ENCODE data around the gene RARB.

Gene RARB

GRCh38 chr3:25510797-25511196 lies 82.7 kb downstream of the RARB start:
- no peak for DNase-seq

DNA sequence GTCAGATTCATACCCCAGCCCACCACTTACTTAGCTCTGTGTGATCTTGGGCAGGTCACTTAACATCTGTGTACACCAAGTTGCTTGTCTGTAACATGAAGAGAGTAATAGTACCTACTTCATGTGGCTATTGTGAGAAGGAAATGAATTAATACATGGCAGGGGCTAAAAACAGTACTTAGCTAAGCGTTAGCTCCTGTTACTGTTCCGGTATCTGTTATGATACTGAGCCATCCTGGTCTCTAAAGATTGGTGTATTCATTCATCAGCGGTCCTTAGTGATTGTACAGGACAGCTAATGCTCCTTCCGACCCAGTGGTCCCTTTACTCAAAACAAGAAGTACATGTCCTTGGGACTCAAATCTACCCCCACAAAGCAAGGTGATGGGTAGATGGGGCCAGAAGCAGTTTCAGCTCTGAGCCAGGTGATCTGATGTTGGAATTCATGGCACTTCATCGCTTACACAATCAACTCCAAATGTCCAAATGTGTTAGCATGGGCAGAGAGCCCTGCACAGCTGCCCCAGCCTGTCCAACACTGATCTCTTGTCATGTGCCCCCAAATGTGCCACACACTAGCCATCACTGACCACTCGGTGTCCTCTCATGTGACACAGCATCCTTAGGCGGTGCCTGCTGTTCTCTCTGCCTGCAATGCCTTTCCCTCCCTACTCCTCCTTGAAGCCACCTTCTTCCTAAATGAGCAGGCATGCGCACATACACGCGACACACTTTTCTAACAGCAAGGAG lies 84.1 kb downstream of the RARB start:
- DNase-seq, result no peak

DNA sequence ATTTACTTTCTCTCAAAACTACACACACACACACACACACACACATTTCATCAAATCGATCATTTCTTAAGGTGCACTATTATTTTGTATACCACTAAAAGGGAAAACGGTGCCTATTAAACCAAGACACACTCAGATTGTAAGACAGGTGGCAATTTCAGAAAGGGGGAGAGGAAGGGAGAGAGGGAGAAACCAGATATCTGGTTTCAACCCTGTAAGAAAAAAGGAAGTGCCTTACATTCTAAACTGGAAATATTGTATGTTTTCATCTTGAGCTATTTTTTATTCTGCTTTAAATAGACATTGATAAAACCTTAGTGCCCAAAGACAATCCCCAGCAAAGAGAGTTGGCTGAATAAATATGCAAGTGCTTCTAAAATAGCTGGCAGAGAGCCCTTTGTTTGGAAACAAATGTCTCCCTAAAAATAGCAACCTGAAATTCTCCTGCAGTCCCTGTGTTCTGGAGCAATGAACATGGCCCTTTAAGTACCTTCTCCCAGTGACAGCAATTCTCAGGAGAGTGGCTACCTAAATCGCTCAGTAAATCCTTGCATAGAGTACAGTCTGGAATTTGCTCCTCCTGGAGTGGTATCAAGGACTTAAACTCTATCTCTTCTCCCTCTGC lies 85.7 kb downstream of the RARB start:
- no peak for DNase-seq

DNA sequence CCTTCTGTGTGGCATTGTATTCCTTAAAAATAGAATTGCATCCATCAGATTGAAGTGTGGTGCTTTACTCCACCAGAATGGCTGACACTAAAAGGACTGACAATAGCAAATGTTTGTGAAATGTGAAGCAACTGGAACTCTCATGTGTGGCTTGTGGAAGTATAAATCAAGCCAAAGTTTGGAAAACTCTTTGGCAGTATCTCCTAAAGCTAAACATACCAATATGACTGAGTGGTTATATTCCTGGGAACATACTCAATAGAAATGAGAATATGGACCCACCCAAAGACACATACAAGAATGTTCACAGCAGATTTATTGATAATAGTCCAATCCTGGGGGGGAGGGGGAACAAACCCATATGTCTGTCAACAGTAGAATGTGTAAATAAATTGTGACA lies 87.1 kb downstream of the RARB start:
- no peak for DNase-seq

GRCh38 chr3:25520926-25521559 lies 93.0 kb downstream of the RARB start:
- no peak for DNase-seq

- no peak for DNase-seq
Measured at GRCh38 chr3:25527336-25527735, 99.3 kb downstream of the RARB start.

GRCh38 chr3:25527801-25528200 lies 99.7 kb downstream of the RARB start:
- DNase-seq, result no peak

DNA sequence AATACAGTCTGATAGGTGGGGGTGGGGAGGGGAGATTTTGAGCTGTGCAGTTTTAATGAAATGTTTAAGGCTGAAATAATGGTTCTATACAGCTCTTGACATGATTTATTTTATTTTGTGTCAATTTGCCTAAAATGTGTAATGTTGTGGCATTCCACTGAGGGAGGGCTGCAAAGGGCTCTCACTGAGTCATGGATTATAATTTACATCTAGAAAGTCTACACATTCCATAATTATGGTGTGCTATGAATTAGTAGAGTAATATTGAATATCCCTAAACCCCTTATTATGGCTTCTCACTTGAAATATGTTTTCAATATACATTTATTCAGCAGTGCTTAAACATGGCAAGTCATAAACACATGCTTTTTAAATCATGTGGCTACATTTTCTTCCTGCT lies 103.9 kb downstream of the RARB start:
- no peak for DNase-seq

DNA sequence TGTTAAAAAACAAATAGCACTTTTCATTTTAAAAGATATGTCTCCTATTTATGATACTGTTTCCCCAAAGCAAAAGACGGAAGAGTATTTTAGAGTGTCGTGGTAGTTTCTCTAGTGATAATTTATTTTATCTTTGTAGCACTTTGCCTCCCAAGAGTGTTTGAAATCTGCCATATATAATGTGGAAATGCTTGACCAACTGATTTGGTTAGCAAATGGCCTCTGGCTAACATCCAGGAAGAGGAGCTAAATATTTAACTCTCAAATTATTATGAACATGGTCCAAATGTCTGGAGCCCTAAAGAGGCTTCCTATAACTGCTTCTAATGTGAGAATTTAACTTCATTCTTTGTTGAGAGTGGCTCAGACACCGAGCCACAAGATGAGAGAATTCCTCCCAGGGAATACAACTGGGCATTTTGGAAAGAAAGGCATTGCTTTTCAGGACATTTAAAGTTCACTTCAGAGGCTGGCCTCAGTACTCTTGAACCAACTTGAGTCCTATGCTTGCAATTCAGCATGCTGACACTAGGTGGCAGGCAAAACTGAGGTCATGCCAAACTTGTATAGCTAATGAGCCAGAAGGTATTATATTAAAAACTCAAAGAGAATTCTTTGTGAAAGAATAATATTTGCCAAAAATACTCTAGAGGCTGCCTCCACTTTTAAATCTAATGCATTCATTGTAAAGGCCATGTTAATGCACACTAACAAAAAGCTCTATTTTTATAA lies 104.5 kb downstream of the RARB start:
- no peak for DNase-seq

DNA sequence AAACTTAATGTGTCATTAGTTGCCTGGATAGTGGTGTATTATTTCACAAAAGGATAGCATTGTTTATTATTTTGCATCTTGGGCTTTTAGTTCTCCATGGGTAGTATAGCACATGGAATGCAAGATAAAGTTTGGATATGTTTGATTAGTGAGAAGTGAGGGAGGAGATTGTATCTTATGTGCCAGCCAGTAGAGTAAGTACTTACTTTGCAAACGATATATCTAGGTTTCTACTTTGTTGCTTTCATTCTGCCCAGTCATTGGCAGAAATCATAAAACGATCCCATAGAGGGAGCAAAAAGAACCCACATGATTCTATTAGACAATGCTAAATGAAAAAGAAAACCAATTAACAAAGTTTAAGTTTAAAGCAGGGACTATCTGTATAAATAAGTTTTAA lies 105.3 kb downstream of the RARB start:
- DNase-seq, result no peak

DNA sequence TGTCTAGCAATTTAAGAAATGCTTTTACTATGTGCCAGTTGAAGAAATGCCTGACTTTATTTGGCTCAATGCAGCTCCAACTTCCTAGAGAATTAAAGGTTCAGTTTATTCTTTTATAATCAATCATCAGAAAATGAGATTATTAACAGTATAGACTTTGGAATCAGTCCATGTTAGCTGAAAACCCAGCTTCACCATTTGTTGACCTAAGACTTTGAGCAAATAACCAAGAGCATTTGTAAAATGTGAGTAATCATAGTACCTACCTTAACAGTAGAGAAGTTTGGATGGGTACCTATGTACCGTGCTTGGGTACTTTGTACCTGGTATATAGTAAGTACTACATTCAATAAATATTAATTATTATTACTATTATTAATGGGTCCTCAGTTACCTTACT lies 105.9 kb downstream of the RARB start:
- DNase-seq, result no peak

DNA sequence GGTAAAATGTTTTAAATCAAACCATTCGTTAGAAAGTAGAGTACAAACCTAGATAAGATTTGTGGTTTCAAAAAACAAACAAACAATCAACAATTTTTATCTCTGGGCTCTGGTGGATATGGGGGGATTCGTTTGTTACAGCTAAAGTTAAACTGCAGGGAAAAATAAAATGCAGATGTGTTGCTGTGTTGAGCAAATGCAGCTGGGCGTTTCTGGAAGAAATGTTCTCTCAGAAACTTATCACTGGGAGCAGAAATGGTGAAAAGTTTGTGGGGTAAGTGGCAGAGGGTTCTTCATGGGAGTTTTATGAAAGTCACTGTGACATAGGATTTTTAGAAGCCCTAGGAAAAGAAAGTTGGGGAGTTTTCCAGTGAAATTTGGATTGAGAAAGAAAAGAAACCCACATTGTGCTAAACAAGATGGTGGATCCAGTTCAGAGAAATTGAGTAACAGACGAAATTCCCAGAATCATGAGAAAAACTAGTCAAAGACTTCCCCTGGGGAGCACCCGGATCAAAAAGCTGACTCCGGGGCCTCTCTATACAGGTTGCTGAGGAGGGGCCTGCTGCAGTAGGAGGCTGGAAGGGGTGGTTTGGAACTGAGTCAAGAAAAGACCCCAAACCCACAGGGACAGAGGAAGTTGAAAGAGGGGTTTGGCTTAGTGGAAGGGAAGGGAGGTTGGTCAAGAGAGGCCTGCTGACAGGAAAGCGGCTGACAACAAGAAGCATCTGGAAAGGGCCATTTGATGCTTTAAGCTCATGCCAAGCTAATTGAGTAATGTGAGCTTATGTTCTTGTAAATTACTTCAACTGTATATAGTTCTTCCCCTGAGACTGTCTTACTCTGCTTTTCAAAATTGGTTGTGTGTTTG lies 108.7 kb downstream of the RARB start:
- no peak for DNase-seq

- DNase-seq, result no peak
Measured at GRCh38 chr3:25537516-25537915, 109.5 kb downstream of the RARB start.

GRCh38 chr3:25540273-25540672 lies 112.2 kb downstream of the RARB start:
- DNase-seq, result no peak

GRCh38 chr3:25542492-25543039 lies 114.5 kb downstream of the RARB start:
- no peak for DNase-seq

GRCh38 chr3:25547103-25547502 lies 119.0 kb downstream of the RARB start:
- no peak for DNase-seq

- no peak for DNase-seq
Measured at GRCh38 chr3:25547943-25548674, 120.0 kb downstream of the RARB start.

GRCh38 chr3:25548836-25549235 lies 120.8 kb downstream of the RARB start:
- DNase-seq, result no peak

DNA sequence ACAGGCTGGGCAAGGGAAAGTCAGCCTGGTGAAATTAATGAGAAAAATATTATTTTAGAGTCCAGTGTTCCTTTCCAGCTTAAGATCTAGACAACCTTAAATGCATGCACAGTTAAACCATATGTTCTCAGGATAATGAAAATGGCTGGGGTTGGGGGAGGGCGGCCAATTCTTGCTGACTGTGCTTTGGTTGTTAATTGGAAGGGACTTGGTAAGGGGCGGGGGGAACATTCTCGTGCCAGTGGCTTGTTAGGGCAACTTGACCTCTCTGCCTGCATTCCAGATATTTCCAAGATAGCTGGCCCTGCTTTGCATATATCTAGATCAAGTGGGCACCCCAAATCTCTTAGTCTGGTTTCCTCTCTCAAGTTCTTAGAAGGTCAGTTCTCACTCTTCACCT lies 124.2 kb downstream of the RARB start:
- no peak for DNase-seq

- no peak for DNase-seq
Measured at GRCh38 chr3:25554376-25554775, 126.3 kb downstream of the RARB start.

GRCh38 chr3:25555695-25556437 lies 127.8 kb downstream of the RARB start:
- DNase-seq, result no peak
